Right lobe of liver (tissue), 6 donors: ENCODE results near the gene MATK. TPM values are rescaled to one million over a fixed set of nuclear protein-coding genes. Genes with fewer than 3 reads are reported as not detected.
A peak's percentile ranks its signal among the peaks of the same experiment; 100 is the strongest.

Source experiments
- ATAC-seq, 4 donors: fragments of 200-7000 bp; cut with Tn5 transposase; one replicate each; pipeline ENCODE4 v1.9.1; 2020; ENCODE audit warnings: mild to moderate bottlenecking in 4 of 4, moderate library complexity in 4 of 4
- DNase-seq, 3 donors: peaks; one replicate each; pipeline ENCODE4 v3.0.0-alpha.2; 2020
- H3K27ac ChIP-seq, 3 donors: fragments of 200-600 bp; one replicate each; pipeline ENCODE4 v1.8.0; 2022
- H3K27me3 ChIP-seq, 2 donors: fragments of 200-600 bp; one replicate each; pipeline ENCODE4 v1.8.0; 2022
- H3K36me3 ChIP-seq, 4 donors: fragments of 200-600 bp; sonication (generic) in 1 of 4; one replicate each; pipeline versions ENCODE4 v1.5.1 to v1.8.0; 2017 to 2022; ENCODE audit warnings: control low read depth in 1 of 4
- H3K4me1 ChIP-seq, 4 donors: fragments of 200-600 bp; sonication (generic) in 1 of 4; one replicate each; pipeline versions ENCODE4 v1.5.1 to v1.8.0; 2017 to 2022; ENCODE audit warnings: control low read depth in 1 of 4
- H3K4me3 ChIP-seq, 3 donors: fragments of 200-600 bp; one replicate each; pipeline ENCODE4 v1.8.0; 2022
- H3K9me3 ChIP-seq, 4 donors: fragments of 200-600 bp; sonication (generic) in 1 of 4; one replicate each; pipeline versions ENCODE4 v1.5.1 to v1.8.0; 2017 to 2022; ENCODE audit warnings: control low read depth in 1 of 4
- CTCF ChIP-seq, 4 donors: fragments of 200-600 bp in 3 of 4; fragments of 450-650 bp in 1 of 4; IDR thresholded peaks; one replicate each; pipeline versions ENCODE4 v1.5.1 to v1.8.0; 2016 to 2022; ENCODE audit warnings: antibody characterized with exemption in 4 of 4, mild to moderate bottlenecking in 2 of 4
- POLR2A ChIP-seq: fragments of 450-650 bp; IDR thresholded peaks from one replicate; pipeline ENCODE4 v1.6.1; 2017; ENCODE audit warnings: antibody characterized with exemption, mild to moderate bottlenecking
- WGBS: methylation state at CpG from one replicate; pipeline ENCODE4 v1.1.6; 2018; ENCODE audit warnings: low coverage, low lambda C conversion rate; ENCODE audit not compliant: insufficient coverage; ENCODE audit errors: missing lambda C conversion rate; 5-methylcytosine and 5-hydroxymethylcytosine counted together
- intact Hi-C, 2 donors: fragments of 100-400 bp; cut with DNase I; formaldehyde crosslinking; loops; one replicate each; pipeline versions ENCODE4 v1.11.2 to v1.14.1; 2022
- total RNA-seq, 6 experiments: library from RNA; depleted of rRNA in 2 of 6; stranded (reverse); fragments of >200 nt in 2 of 6; fragmentation: NEBNext Ultra II Directional in 3 of 6; extraction: Animal tissue kit (Norgen Biotek cat#: 25700) in 3 of 6; gene quantifications; one replicate each; pipeline versions ENCODE4 v1.1.0 to v1.2.4, GENCODE V29; 2016 to 2023
- donor health status: DM: no; HTN: yes; CAD: no.
- donor health status: DM: no; HTN: no; CAD: no.
- donor health status: DM: no; HTN: no; CAD: no.
- donor health status: DM: no; HTN: yes; CAD: no.
- donor health status: DM: no; HTN: yes; CAD: no.

MATK gene
- total RNA-seq, 6 experiments from 2014 or later: 0.49 to 2.5 (median 0.90) TPM

GRCh38 chr19:3746371-3747056 is 39.7 kb downstream of the MATK start:
- 82% methylated on average over 14 of the region's 31 CpGs for WGBS
- no peaks in the 10 kb centered on the region for H3K27me3 ChIP-seq
- intact Hi-C loops: no loop called here
- DNase-seq (no peak), ATAC-seq (no peak)
- H3K27ac ChIP-seq: no peak overlapping the region
- no peak overlapping the region for H3K4me3 ChIP-seq
- H3K9me3 ChIP-seq: no peaks in the 10 kb centered on the region
- peaks cover 0 to 14% (median 1%) of the 10 kb centered on the region in 4 donors for H3K36me3 ChIP-seq
- TF ChIP-seq CTCF (IDR thresholded peaks at IDR 0.05) (no peak), POLR2A (no peak)
- H3K4me1 ChIP-seq: no peaks in the 10 kb centered on the region

- no peak for ATAC-seq
These were observed 40.7 kb downstream of the MATK start for GRCh38 chr19:3745363-3746045.

GRCh38 chr19:3743486-3743885 is 42.7 kb downstream of the MATK start:
- DNase-seq (no peak), ATAC-seq (peak in 1 of 4 donors; percentile 24)
- Histone ChIP-seq H3K9me3 (no peaks in the 10 kb centered on the region), H3K4me3 (no peak overlapping the region), H3K36me3 (peaks cover 0 to 5% (median 2%) of the 10 kb centered on the region in 4 donors), H3K27me3 (no peaks in the 10 kb centered on the region), H3K4me1 (no peaks in the 10 kb centered on the region), H3K27ac (no peak overlapping the region)
- WGBS: 100% methylated on average over 1 of the region's 2 CpGs
- no peak for TF ChIP-seq POLR2A
- TF ChIP-seq CTCF (IDR thresholded peaks at IDR 0.05): no peak
- intact Hi-C loops: no loop called here

More at GRCh38 chr19:3745363-3746045, 40.7 kb downstream of the MATK start:
- WGBS: 53% methylated on average over 4 of the region's 8 CpGs
- no peak for DNase-seq
- no peaks in the 10 kb centered on the region for H3K4me1 ChIP-seq
- TF ChIP-seq POLR2A: no peak
- no peak for TF ChIP-seq CTCF (IDR thresholded peaks at IDR 0.05)
- no peak overlapping the region for H3K27ac ChIP-seq
- peaks cover 0 to 13% (median 1%) of the 10 kb centered on the region in 4 donors for H3K36me3 ChIP-seq
- no peaks in the 10 kb centered on the region for H3K9me3 ChIP-seq
- intact Hi-C loops: no loop called here
- no peak overlapping the region for H3K4me3 ChIP-seq
- no peaks in the 10 kb centered on the region for H3K27me3 ChIP-seq

- H3K36me3 ChIP-seq: peaks cover 0 to 9% (median 2%) of the 10 kb centered on the region in 4 donors
- H3K4me3 ChIP-seq: no peak overlapping the region
- 25% methylated on average over 1 of the region's 24 CpGs for WGBS
- no peaks in the 10 kb centered on the region for H3K27me3 ChIP-seq
- DNase-seq (no peak), ATAC-seq (no peak)
- no peaks in the 10 kb centered on the region for H3K4me1 ChIP-seq
- H3K9me3 ChIP-seq: no peaks in the 10 kb centered on the region
- TF ChIP-seq POLR2A: no peak
- TF ChIP-seq CTCF (IDR thresholded peaks at IDR 0.05): no peak
- H3K27ac ChIP-seq: no peak overlapping the region
- intact Hi-C loops: no loop called here
These were observed 45.8 kb downstream of the MATK start for GRCh38 chr19:3740431-3740830.
